IMR-90 (cell line): ENCODE data around the gene NKRF.

Experiments
- MXI1 ChIP-seq: IDR thresholded peaks from 2 replicates; pipeline ENCODE4 v1.6.1; 2012; ENCODE audit warnings: low read depth, mild to moderate bottlenecking, low read length, moderate library complexity, borderline replicate concordance
- RCOR1 ChIP-seq: IDR thresholded peaks from 2 replicates; pipeline ENCODE4 v1.6.1; 2012; ENCODE audit warnings: mild to moderate bottlenecking, low read length, improper control_type of control experiment; ENCODE audit not compliant: insufficient replicate concordance
- RFX5 ChIP-seq: IDR thresholded peaks from 2 replicates; pipeline ENCODE4 v1.8.0; 2012; ENCODE audit warnings: low read depth, mild to moderate bottlenecking, low read length, moderate library complexity
- SMC3 ChIP-seq: fragments of 150-350 bp; IDR thresholded peaks from 2 replicates; pipeline ENCODE4 v1.6.1; 2016; ENCODE audit warnings: low read depth, mild to moderate bottlenecking, antibody characterized with exemption, low read length, moderate library complexity
- TF ChIP-seq, protein P1 (sequence below): conservative IDR thresholded peaks from 2 replicates; pipeline ENCODE4 v1.5.1; 2012; ENCODE audit warnings: mild to moderate bottlenecking, low read depth, low read length, improper control_type of control experiment

DNA sequence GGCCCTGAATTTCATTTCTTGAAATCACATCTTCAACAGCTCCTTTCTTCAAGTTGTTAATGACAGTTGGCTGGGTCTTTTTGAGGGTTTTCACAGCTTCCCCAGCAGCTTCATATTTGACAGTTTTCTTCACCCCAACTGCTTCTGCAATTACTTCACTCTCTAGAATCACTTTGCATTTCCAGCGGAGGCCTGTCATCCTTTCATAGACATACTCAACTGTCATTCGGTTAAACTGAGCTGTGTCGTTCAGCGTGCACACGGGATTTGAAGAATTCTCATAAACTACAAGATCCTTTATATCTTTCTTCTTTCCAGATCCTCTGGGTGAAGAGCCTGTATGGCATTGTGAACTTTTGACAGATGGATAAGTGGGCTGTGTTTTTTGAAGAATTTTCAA is 16.4 kb downstream of the NKRF start:
- no peak for TF ChIP-seq RCOR1
- TF ChIP-seq, protein P1, sequence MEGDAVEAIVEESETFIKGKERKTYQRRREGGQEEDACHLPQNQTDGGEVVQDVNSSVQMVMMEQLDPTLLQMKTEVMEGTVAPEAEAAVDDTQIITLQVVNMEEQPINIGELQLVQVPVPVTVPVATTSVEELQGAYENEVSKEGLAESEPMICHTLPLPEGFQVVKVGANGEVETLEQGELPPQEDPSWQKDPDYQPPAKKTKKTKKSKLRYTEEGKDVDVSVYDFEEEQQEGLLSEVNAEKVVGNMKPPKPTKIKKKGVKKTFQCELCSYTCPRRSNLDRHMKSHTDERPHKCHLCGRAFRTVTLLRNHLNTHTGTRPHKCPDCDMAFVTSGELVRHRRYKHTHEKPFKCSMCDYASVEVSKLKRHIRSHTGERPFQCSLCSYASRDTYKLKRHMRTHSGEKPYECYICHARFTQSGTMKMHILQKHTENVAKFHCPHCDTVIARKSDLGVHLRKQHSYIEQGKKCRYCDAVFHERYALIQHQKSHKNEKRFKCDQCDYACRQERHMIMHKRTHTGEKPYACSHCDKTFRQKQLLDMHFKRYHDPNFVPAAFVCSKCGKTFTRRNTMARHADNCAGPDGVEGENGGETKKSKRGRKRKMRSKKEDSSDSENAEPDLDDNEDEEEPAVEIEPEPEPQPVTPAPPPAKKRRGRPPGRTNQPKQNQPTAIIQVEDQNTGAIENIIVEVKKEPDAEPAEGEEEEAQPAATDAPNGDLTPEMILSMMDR: no peak
- TF ChIP-seq SMC3: no peak
- TF ChIP-seq RFX5: no peak
- TF ChIP-seq MXI1: no peak
